HL-60 (cell line): Measurements from ENCODE around the gene EMP1.

Experiments
- DNase-seq, 2 experiments: peaks; one replicate each; pipeline ENCODE4 v3.0.0-alpha.2; 2010 to 2020; ENCODE audit warnings: low read depth in 1 of 2, low spot score in 1 of 2
- H3K27ac ChIP-seq: fragments of 250-450 bp; sonication (Bioruptor Pico); replicated peaks from 2 replicates; pipeline ENCODE4 v1.5.1; 2020; ENCODE audit warnings: mild to moderate bottlenecking, moderate library complexity
- H3K27me3 ChIP-seq: fragments of 250-450 bp; sonication (Bioruptor Pico); 2 replicates; pipeline ENCODE4 v1.5.1; 2021; ENCODE audit warnings: mild to moderate bottlenecking, moderate library complexity; ENCODE audit not compliant: insufficient read depth, poor library complexity, severe bottlenecking
- H3K4me3 ChIP-seq: replicated peaks from 2 replicates; pipeline ENCODE4 v1.5.1; 2011; ENCODE audit warnings: mild to moderate bottlenecking, control low read depth, low read length; ENCODE audit not compliant: insufficient read depth
- CTCF ChIP-seq: IDR thresholded peaks from one replicate; pipeline ENCODE4 v1.5.1; 2011; ENCODE audit warnings: low read length, control low read depth, inconsistent platforms; ENCODE audit not compliant: insufficient read depth
- GABPA ChIP-seq: IDR thresholded peaks from 2 replicates; pipeline ENCODE4 v1.6.1; 2012; ENCODE audit warnings: low read depth
- POLR2AphosphoS5 ChIP-seq: IDR thresholded peaks from 2 replicates; pipeline ENCODE4 v1.6.1; 2012; ENCODE audit warnings: low read depth
- REST ChIP-seq: IDR thresholded peaks from 2 replicates; pipeline ENCODE4 v1.6.1; 2012; ENCODE audit warnings: low read depth; ENCODE audit not compliant: insufficient replicate concordance
- SPI1 ChIP-seq: IDR thresholded peaks from 2 replicates; pipeline ENCODE4 v1.6.1; 2012; ENCODE audit warnings: low read depth, mild to moderate bottlenecking, borderline replicate concordance

EMP1 gene

GRCh38 chr12:13183620-13184019, 12.9 kb upstream of the EMP1 start:
- Histone ChIP-seq H3K27me3 (no peaks in the 10 kb centered on the region), H3K27ac (no peak overlapping the region), H3K4me3 (no peak overlapping the region)
- DNase-seq, result no peak
- no peak for TF ChIP-seq GABPA
- no peak for TF ChIP-seq POLR2AphosphoS5
- TF ChIP-seq SPI1, result no peak
- no peak for TF ChIP-seq CTCF
- no peak for TF ChIP-seq REST

GRCh38 chr12:13186302-13186701, 10.2 kb upstream of the EMP1 start:
- TF ChIP-seq POLR2AphosphoS5 (no peak), REST (no peak), GABPA (no peak), SPI1 (no peak), CTCF (no peak)
- H3K27ac ChIP-seq, result no peak overlapping the region
- H3K27me3 ChIP-seq, result no peaks in the 10 kb centered on the region
- no peak for DNase-seq
- H3K4me3 ChIP-seq, result no peak overlapping the region

- Histone ChIP-seq H3K27ac (no peak overlapping the region), H3K4me3 (no peak overlapping the region), H3K27me3 (no peaks in the 10 kb centered on the region)
- DNase-seq, result no peak
- no peak for TF ChIP-seq SPI1
- no peak for TF ChIP-seq REST
- TF ChIP-seq POLR2AphosphoS5, result no peak
- no peak for TF ChIP-seq GABPA
- no peak for TF ChIP-seq CTCF
These were observed 9.1 kb upstream of the EMP1 start for GRCh38 chr12:13187399-13187798.
